NCI-H2196 treated with DMSO at 0.1 percent for 48 hours (cell line): ENCODE results near the gene GRB14.
"Not testable (repeated sequence)": the region's sequence is repeated elsewhere in the genome, so short reads cannot be mapped to it uniquely, and the experiment has no call there.

Experiments
- DNase-seq: peaks from one replicate; lab custom pipeline; 2025; ENCODE audit not compliant: unreplicated experiment; lab: John Stamatoyannopoulos, UW

Gene GRB14

GRCh38 chr2:164496881-164497280 is 124.4 kb downstream of the GRB14 start:
- DNase-seq = no peak

GRCh38 chr2:164496421-164496820 is 124.9 kb downstream of the GRB14 start:
- no peak for DNase-seq

DNA sequence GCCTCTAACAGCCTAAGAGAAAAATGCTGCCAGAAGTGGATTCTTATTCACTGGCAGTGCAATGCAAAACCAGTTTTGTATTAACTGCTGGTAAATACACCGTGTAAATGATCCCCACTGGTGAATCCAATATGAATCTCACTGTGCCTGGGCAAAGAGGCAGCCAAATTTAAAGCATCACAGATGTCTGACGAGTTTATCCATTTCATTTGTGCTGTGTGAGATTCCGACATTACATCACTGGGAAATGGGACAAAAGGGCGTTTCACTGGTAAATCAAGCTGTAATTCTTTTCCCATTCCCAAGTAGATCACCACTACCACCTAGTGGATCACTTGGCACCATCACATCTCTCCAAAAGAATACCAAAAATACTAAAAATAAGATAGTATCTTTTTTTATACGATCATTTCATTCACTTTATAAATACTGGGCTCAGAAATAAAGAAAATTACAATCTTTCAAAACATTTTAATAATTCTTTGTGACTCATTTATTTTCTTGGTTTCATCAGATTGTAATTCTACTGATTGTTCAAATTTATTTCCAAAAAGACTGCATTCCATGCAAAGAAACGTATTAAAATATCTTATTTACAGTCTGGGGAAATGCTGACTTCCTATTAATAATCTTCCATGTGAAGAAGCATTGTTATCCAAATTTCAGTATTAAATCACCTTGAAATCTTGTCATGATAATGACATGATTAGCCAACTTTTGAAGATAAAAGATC is 125.6 kb downstream of the GRB14 start:
- DNase-seq = no peak

DNA sequence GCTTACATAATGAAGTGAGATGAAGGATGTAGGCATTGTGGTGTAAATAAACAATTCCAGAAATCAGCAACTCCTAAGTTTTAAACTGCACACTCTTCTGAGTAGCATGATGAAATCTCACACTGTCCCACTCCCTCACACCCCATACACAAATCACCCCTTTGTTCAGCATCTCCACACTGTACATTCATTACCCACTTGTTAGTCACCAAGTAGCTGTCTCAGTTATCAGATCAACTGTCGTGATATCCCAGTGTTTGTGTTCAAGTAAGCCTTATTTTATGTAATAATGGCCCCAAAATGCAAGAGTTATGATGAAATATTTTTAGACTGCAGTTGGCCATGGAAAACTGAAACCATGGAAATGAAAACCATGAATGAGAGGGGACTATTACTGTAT is 135.7 kb downstream of the GRB14 start:
- no peak for DNase-seq

- DNase-seq = no peak
Observed at GRCh38 chr2:164479460-164479859, 141.8 kb downstream of the GRB14 start.

DNA sequence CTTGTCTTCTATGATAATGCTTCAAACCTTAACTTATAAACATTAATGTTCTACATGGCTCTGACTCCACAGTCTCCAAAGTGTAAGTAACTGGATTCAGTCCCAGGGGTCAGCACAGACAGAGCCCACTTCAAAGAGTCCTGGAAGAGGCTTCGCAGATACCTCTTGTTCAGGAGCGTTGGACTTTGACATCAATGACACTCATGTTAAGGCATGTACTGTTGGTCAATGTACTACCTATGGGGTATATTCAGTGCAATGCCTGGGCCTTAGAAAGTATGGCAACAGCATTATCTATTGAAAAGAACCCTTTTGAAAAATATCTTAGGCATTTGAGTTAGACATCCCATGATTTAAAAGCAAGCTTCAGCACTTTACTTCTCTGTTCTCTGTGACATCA is 143.1 kb downstream of the GRB14 start:
- DNase-seq = no peak

DNA sequence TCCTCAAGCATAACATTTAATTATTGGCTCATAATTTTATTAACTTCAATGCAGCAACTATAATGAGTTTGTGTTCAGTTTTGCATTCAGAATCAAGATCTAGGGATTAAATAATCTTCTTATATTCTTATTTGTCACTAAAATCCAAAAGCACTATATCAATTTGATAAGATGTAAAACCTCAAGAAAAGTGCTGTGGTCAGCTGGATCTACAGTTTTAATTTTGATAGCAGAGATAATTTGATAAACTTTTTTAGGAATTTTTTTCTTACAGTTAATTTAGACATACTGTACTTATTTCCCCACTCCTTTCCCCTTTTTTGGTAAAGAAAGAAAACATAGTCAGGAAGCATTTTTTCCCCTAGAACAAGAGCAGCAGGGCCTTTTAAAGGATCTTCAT is 146.4 kb downstream of the GRB14 start:
- no peak for DNase-seq

DNA sequence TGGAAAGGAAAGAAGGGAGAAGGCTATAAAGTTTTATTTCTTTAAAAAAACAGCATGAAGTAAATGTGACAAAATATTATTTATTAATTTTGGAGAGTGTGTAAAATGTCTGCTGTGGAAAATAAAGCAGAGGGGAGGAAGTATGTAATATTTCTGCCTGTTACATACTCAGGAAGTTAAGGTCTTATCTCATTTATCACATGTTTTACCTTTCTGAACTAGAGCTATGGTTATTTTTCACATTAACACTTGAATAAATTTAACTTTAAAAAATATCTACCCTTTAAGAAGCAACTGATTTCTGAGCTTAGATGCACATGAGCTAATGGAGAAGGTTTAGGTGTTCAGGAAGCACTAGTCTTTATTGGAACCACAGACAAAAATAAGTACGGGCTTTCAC is 148.3 kb downstream of the GRB14 start:
- no peak for DNase-seq

- not testable (repeated sequence) for DNase-seq
Observed at GRCh38 chr2:164465047-164465446, 156.2 kb downstream of the GRB14 start.

DNA sequence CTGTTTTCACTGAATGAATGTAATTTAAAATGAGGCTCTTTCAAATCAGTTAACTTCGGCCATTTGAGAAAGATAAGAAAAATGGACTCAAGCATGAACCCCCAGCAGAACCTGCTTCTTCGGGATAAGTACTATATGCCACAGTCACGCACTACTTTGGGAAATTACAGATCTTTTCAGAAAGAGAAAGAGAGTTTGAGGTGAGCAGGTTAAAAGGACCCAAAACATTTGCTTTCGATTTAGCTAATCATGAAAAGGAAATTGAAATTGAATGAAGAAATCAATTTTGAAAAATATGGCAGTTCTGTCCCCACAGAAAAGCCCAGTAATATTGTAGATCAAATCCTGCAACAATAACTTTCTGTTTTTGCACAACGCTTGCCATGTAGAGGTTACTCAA is 156.9 kb downstream of the GRB14 start:
- DNase-seq = no peak

- no peak for DNase-seq
Observed at GRCh38 chr2:164458792-164459191, 162.5 kb downstream of the GRB14 start.

DNA sequence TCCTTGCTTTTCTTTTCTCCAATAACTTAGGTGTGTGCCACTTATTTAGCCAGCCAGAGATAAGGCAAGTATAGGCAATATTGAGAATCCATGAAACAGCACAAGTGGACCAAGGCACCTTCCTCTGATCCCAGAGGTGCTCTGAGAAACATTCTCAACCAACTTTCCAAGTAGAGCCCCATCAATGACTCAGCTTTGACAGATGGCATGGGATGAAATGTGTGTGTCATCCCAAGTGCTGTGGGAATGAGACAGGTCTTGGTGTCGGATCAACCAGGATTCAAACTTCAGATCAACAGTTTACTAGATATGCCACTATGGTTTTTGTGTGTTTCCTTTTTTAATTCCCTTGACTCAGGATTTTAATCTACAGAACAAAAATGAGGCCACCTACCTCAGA is 164.0 kb downstream of the GRB14 start:
- DNase-seq = no peak

DNA sequence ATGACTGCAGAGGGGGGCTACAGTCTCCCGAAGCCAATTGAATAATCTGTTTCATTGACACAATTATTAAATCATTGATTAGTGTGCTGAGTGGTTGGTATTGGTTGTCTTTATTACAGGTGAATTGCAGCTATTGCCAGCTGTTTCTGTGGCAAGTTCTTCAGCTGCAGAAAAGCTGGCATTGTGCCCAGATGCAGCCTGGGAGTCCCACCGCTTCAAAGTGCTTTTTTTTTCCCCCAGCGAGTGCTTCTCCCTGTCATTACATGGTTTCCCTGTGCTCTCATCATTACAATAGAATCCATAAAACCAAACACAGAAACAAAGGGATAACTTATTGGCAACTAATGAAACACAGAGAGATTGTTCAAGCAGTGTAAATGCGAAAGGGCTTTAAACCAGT is 164.7 kb downstream of the GRB14 start:
- no peak for DNase-seq

- DNase-seq = no peak
Observed at GRCh38 chr2:164453656-164454305, 167.5 kb downstream of the GRB14 start.

DNA sequence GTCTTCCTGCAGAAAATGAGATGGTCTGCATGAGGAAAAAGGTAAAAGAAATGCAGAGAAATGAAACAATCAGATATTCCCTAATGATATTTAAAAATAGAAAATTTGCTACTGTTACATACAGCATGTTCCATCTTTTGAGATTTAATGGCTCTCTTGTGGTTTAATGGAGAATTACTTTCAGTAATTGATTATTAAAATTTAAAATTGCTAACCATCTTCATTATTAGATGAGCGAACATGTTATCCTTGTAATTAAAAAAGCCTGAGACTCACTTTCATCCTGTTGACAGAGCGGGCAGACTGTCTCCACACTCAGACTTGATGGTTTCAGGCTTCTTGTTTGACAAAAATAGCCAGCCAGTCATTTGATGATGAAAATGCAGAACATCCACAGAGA is 171.0 kb downstream of the GRB14 start:
- DNase-seq = no peak

DNA sequence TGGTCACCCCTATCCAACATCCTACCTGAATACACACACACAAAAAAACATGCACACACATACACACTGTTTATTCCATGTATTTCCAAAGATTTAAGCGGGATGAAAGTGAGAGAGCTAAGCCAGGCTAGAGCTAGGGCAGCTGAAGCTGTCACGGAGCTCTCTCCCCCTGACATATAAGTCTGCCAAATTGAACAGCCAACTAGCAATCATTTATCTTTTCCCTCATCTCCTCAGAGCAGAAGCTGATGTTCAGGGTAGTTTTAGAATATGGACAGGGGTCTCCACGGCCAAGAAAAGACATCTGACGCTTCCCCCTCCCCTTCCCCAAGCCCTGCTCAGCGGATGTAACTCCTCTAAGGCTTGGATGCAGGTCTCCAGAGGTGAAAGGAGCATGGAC is 171.6 kb downstream of the GRB14 start:
- DNase-seq = no peak

GRCh38 chr2:164447660-164448059 is 173.6 kb downstream of the GRB14 start:
- DNase-seq = no peak
